ENCODE results near the gene NAT16. TPM values are rescaled to one million over a fixed set of nuclear protein-coding genes. Genes with fewer than 3 reads are reported as not detected.

NAT16 gene
- total RNA-seq, 1 donor from 2014 or later, result not detected

DNA sequence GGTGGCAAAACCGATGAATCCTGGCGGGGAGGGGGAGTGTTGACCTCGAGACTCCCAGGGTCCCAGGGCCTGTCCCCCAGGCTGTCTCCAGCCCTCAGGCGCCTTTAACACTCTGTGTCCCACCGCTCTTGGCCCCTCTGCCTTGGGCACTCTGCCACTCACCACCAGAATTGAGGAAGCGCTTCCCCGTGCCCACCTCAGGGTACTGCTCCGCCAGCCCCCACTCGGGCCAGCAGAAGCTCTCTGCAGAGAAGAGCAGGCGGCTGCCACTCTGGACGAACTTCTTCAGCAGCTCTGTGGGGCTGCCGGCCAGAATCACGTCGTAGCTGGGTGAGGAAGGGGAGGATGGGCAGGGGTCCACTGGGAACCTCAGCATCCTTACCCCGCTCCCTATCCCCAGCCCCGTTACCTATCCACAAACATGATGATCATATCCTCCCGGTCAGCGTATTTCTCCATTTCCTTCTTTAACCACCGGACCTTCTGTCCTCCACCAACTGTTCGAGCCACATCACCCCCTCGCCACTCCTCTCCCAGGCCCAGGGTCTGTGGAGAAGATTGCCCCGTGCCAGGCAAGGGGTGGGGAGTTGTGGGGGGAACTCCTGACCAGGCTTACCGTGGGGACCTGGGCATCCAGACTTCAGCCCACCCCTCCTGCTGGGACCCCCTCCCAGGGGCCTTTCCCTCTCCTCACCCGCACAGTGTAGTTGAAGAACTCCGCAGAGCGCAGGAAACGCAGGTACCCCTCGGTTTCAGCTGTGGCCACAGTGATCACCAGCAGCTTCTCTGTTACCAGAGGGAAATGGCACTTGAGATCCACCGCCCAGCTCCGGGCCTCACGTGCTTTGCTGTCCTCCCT, 36.1 kb upstream of the NAT16 start:
- no peaks in the 10 kb centered on the region for H3K27me3 ChIP-seq
- intact Hi-C loops (cut with DNase I), result no loop called here
- TF ChIP-seq, protein P1, sequence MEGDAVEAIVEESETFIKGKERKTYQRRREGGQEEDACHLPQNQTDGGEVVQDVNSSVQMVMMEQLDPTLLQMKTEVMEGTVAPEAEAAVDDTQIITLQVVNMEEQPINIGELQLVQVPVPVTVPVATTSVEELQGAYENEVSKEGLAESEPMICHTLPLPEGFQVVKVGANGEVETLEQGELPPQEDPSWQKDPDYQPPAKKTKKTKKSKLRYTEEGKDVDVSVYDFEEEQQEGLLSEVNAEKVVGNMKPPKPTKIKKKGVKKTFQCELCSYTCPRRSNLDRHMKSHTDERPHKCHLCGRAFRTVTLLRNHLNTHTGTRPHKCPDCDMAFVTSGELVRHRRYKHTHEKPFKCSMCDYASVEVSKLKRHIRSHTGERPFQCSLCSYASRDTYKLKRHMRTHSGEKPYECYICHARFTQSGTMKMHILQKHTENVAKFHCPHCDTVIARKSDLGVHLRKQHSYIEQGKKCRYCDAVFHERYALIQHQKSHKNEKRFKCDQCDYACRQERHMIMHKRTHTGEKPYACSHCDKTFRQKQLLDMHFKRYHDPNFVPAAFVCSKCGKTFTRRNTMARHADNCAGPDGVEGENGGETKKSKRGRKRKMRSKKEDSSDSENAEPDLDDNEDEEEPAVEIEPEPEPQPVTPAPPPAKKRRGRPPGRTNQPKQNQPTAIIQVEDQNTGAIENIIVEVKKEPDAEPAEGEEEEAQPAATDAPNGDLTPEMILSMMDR (IDR thresholded peaks at IDR 0.05), result no peak
- no peak for TF ChIP-seq POLR2A (IDR thresholded peaks at IDR 0.05)
- DNase-seq (ENCODE audit: extremely low spot score in 2 of 2), result no peak
- peaks cover 43% of the 10 kb centered on the region for H3K4me1 ChIP-seq
- H3K27ac ChIP-seq, result peak overlapping the region; percentile 91
- H3K4me3 ChIP-seq, result peak overlapping the region; percentile 66 to 70
- H3K9me3 ChIP-seq, result no peaks in the 10 kb centered on the region
- H3K36me3 ChIP-seq, result peaks cover 0 to 26% of the 10 kb centered on the region in 2 donors

DNA sequence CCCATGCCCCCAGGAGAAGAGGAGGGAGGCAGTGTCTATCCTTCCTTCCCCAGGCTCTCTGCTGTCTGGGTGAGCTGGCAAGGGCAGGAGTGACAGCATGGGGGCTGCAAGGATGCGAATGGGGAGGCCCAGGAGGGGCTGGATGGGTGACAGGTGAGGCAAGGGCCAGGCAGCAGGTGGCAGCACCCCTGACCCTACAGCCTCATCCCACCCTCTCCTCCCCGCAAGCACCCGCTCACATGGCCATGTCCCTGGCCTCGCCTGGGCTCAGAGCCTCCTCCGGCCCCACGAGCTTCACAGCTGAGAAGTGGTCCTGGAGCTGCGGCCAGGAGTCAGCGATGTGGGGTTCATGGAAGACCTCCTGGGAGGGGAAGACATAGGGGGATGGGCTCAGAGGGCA, 31.9 kb upstream of the NAT16 start:
- Histone ChIP-seq H3K27me3 (no peaks in the 10 kb centered on the region), H3K9me3 (no peaks in the 10 kb centered on the region), H3K4me1 (peaks cover 15% of the 10 kb centered on the region), H3K4me3 (no peak overlapping the region), H3K27ac (no peak overlapping the region), H3K36me3 (peaks cover 0 to 55% of the 10 kb centered on the region in 2 donors)
- intact Hi-C loops (cut with DNase I), result no loop called here
- no peak for DNase-seq (ENCODE audit: extremely low spot score in 2 of 2)
- TF ChIP-seq, protein P1 (IDR thresholded peaks at IDR 0.05), result no peak
- no peak for TF ChIP-seq POLR2A (IDR thresholded peaks at IDR 0.05)
- TF ChIP-seq POLR2AphosphoS5 (IDR thresholded peaks at IDR 0.05; ENCODE audit: insufficient read depth in 1 of 2, low read depth in 1 of 2), result no peak

DNA sequence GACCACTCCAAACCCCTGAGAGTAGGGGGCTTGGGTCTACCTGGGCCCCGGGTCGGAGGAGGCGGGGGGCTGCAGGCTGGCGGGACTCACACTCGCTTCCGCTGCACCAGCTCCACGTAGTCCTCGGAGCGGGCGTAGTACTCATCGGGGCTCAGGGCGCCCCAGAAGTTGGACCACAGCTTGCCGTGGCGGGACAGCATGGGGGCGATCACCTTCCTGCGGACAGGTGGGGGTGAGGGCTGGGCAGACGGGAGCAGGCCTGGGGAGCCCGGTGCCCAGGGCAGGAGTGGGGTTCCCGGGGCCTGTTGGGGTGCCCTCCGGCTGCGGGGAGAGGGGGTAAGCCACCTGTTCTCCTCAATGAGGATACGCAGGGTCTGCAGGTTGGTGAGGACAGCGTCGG, 31.4 kb upstream of the NAT16 start:
- no peak overlapping the region for H3K4me3 ChIP-seq
- DNase-seq (ENCODE audit: extremely low spot score in 2 of 2), result no peak
- intact Hi-C loops (cut with DNase I), result no loop called here
- TF ChIP-seq POLR2A (IDR thresholded peaks at IDR 0.05) (no peak), POLR2AphosphoS5 (IDR thresholded peaks at IDR 0.05; ENCODE audit: insufficient read depth in 1 of 2, low read depth in 1 of 2) (no peak)
- TF ChIP-seq, protein P1 (IDR thresholded peaks at IDR 0.05), result no peak
- no peaks in the 10 kb centered on the region for H3K9me3 ChIP-seq
- peaks cover 10% of the 10 kb centered on the region for H3K4me1 ChIP-seq
- H3K27me3 ChIP-seq, result no peaks in the 10 kb centered on the region
- no peak overlapping the region for H3K27ac ChIP-seq
- peaks cover 0 to 55% of the 10 kb centered on the region in 2 donors for H3K36me3 ChIP-seq

DNA sequence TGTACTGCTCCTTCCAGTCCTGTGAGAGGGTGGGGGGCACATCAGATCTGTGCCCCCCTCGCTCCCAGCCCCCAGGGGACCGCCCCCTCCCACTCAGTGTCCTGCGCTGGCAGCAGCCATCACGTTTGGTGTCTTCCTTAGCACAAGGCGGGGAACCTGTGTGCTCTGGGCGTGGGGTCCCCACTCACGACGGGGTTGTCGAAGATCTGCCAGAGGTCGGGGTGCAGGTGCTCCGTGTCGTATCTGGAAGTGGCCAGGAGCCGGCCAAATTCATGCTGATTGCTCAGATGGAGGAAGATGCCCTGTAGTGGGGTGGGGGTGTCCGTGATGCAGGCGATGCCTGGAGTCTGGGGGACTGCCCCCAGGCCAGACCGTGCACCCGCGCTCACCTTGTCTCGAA, 30.1 kb upstream of the NAT16 start:
- intact Hi-C loops (cut with DNase I), result no loop called here
- H3K4me1 ChIP-seq, result no peaks in the 10 kb centered on the region
- no peaks in the 10 kb centered on the region for H3K9me3 ChIP-seq
- H3K4me3 ChIP-seq, result no peak overlapping the region
- DNase-seq (ENCODE audit: extremely low spot score in 2 of 2), result no peak
- TF ChIP-seq POLR2A (IDR thresholded peaks at IDR 0.05), result no peak
- TF ChIP-seq, protein P1 (IDR thresholded peaks at IDR 0.05), result no peak
- TF ChIP-seq POLR2AphosphoS5 (IDR thresholded peaks at IDR 0.05; ENCODE audit: insufficient read depth in 1 of 2, low read depth in 1 of 2), result no peak
- H3K27ac ChIP-seq, result no peak overlapping the region
- H3K27me3 ChIP-seq, result no peaks in the 10 kb centered on the region
- H3K36me3 ChIP-seq, result peaks cover 0 to 55% of the 10 kb centered on the region in 2 donors

DNA sequence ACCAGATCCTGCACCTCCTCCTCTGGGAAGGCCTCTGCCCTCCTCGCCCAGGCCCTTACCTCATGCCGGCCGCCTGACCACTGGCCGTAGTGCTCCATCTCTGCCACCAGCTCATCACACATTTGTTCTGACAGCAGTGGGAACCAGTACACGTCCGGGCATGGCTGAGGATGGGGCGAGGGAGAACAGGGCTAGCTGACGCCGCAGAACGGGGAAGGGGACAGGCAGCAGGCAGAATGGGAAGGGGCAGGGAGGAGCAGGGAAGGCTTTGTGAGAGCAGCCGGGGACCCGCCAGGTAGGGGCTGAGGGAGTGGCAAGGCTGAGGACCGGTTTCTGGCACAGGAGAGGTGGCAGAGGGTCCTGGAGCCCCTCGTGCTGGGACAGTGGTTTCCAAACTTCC, 28.7 kb upstream of the NAT16 start:
- Histone ChIP-seq H3K9me3 (no peaks in the 10 kb centered on the region), H3K27me3 (no peaks in the 10 kb centered on the region), H3K4me3 (no peak overlapping the region), H3K27ac (no peak overlapping the region), H3K36me3 (peaks cover 0 to 55% of the 10 kb centered on the region in 2 donors), H3K4me1 (no peaks in the 10 kb centered on the region)
- no peak for DNase-seq (ENCODE audit: extremely low spot score in 2 of 2)
- intact Hi-C loops (cut with DNase I), result no loop called here
- TF ChIP-seq POLR2AphosphoS5 (IDR thresholded peaks at IDR 0.05; ENCODE audit: insufficient read depth in 1 of 2, low read depth in 1 of 2) (no peak), POLR2A (IDR thresholded peaks at IDR 0.05) (no peak)
- TF ChIP-seq, protein P1 (IDR thresholded peaks at IDR 0.05), result no peak
